Naive thymus-derived CD4-positive, alpha-beta T cell (primary cell): ENCODE measurements around the gene CA4. TPM values are rescaled to one million over a fixed set of nuclear protein-coding genes. Genes with fewer than 3 reads are reported as not detected.

Experiments used
- ATAC-seq: fragments of 150-1000 bp; cut with Tn5 transposase; 2 replicates; pipeline ENCODE4 v1.10.0; 2021; ENCODE audit warnings: mild to moderate bottlenecking, moderate library complexity
- CTCF ChIA-PET: fragments of 350-600 bp; sonication (Branson Sonifier 250); formaldehyde crosslinking; loops from one replicate; lab custom pipeline; 2021; ENCODE audit warnings: antibody characterized with exemption; lab: Charles Lee
- POLR2A ChIA-PET: fragments of 350-600 bp; sonication (Branson Sonifier 250); formaldehyde crosslinking; loops from one replicate; lab custom pipeline; 2021; ENCODE audit warnings: antibody characterized with exemption, inconsistent platforms; lab: Charles Lee
- DNase-seq, 9 donors: peaks; one replicate each; pipeline versions ENCODE4 v3.0.0 to v3.0.0-alpha.2; 2020 to 2022; ENCODE audit warnings: mixed read lengths in 1 of 9
- H3K27ac ChIP-seq: one replicate; pipeline ENCODE4 v1.7.0; 2013; ENCODE audit warnings: mild to moderate bottlenecking, low read depth, low read length, moderate library complexity
- H3K27me3 ChIP-seq, 2 donors: one replicate each; pipeline ENCODE4 v1.7.0; 2013; ENCODE audit warnings: low read length in 2 of 2, mild to moderate bottlenecking in 2 of 2, moderate library complexity in 2 of 2; ENCODE audit not compliant: control insufficient read depth in 2 of 2, insufficient read depth in 2 of 2
- H3K36me3 ChIP-seq, 3 experiments: 1 replicate in 2 of 3; 2 replicates in 1 of 3; pipeline ENCODE4 v1.7.0; 2013; ENCODE audit warnings: low read length in 3 of 3, mild to moderate bottlenecking in 3 of 3, moderate library complexity in 1 of 3; ENCODE audit not compliant: insufficient read depth in 3 of 3, control insufficient read depth in 2 of 3
- H3K4me1 ChIP-seq, 2 donors: one replicate each; pipeline ENCODE4 v1.7.0; 2013; ENCODE audit warnings: low read length in 2 of 2, mild to moderate bottlenecking in 2 of 2, moderate library complexity in 1 of 2; ENCODE audit not compliant: control insufficient read depth in 2 of 2, insufficient read depth in 2 of 2
- H3K4me3 ChIP-seq: 2 replicates; pipeline ENCODE4 v1.7.0; 2013; ENCODE audit warnings: mild to moderate bottlenecking, low read length
- H3K9me3 ChIP-seq, 3 experiments: 1 replicate in 2 of 3; 2 replicates in 1 of 3; pipeline ENCODE4 v1.7.0; 2013; ENCODE audit warnings: low read length in 3 of 3; ENCODE audit not compliant: control insufficient read depth in 2 of 3
- H3K27ac Mint-ChIP-seq, 9 donors: one replicate each; pipeline ENCODE4 v1.8.0; 2020 to 2022; ENCODE audit warnings: mixed read lengths in 9 of 9, mild to moderate bottlenecking in 8 of 9, moderate library complexity in 5 of 9, inconsistent platforms in 2 of 9
- H3K27me3 Mint-ChIP-seq, 5 donors: one replicate each; pipeline ENCODE4 v1.8.0; 2021 to 2022; ENCODE audit warnings: mixed read lengths in 5 of 5, mild to moderate bottlenecking in 1 of 5
- H3K36me3 Mint-ChIP-seq, 5 donors: one replicate each; pipeline ENCODE4 v1.8.0; 2020 to 2022; ENCODE audit warnings: mixed read lengths in 5 of 5, mild to moderate bottlenecking in 3 of 5, inconsistent platforms in 1 of 5
- H3K4me1 Mint-ChIP-seq, 7 donors: one replicate each; pipeline ENCODE4 v1.8.0; 2020 to 2022; ENCODE audit warnings: mixed read lengths in 7 of 7, mild to moderate bottlenecking in 3 of 7, inconsistent platforms in 1 of 7
- H3K4me3 Mint-ChIP-seq, 10 donors: one replicate each; pipeline ENCODE4 v1.8.0; 2020 to 2022; ENCODE audit warnings: mild to moderate bottlenecking in 10 of 10, mixed read lengths in 10 of 10, moderate library complexity in 6 of 10, inconsistent platforms in 2 of 10
- H3K9me3 Mint-ChIP-seq, 11 donors: one replicate each; pipeline ENCODE4 v1.8.0; 2020 to 2022; ENCODE audit warnings: mixed read lengths in 11 of 11, mild to moderate bottlenecking in 4 of 11, inconsistent platforms in 1 of 11, moderate library complexity in 1 of 11
- intact Hi-C, 2 donors: fragments of 100-400 bp; cut with micrococcal nuclease; formaldehyde crosslinking; loops; one replicate each; pipeline ENCODE4 v1.15.1; 2023
- polyA plus RNA-seq, 2 donors: library from polyadenylated mRNA; unstranded; fragments of 300-500 nt; fragmentation: Illumina TruSeq; gene quantifications; one replicate each; pipeline ENCODE4 v1.2.3, GENCODE V29; 2021
- total RNA-seq, 6 experiments: library from RNA in 5 of 6; stranded (reverse) in 5 of 6; gene quantifications; 1 replicate in 5 of 6; 2 replicates in 1 of 6; pipeline ENCODE4 v1.2.3 and lab custom pipeline; 2021 to 2026

Gene CA4
- total and polyA plus RNA-seq, 7 experiments from 2014 or later: not detected

DNA sequence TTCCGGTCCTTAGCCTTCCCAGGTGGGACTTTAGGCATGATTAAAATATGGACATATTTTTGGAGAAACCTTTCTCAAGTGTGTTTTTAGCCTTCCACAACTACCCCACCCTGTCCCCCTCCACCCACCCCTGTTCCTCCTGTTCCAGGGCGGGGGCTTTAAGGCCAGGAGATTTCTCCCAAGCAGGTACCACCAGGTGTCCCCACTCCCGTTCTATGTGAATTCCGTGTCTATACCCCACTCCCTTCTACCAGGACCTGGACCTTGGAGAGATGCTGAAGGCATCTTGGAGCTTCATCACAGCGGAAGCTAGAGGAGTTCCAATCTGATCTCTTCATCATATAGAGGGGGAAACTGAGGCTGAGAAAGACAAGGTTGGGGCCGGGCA is 9.7 kb downstream of the CA4 start:
- DNase-seq (no peak), ATAC-seq (no peak)
- H3K4me3 Mint-ChIP-seq: no peak overlapping the region
- H3K4me1 Mint-ChIP-seq: peaks cover 0 to 4% (median 0%) of the 10 kb centered on the region in 7 donors
- intact Hi-C loops: no loop called here
- Histone ChIP-seq H3K4me3 (no peak overlapping the region), H3K36me3 (no peaks in the 10 kb centered on the region), H3K4me1 (no peaks in the 10 kb centered on the region), H3K9me3 (no peaks in the 10 kb centered on the region), H3K27me3 (no peaks in the 10 kb centered on the region), H3K27ac (no peak overlapping the region)
- peaks cover 11 to 38% (median 20%) of the 10 kb centered on the region in 5 donors for H3K27me3 Mint-ChIP-seq
- ChIA-PET CTCF (no interaction called here), POLR2A (no interaction called here)
- H3K9me3 Mint-ChIP-seq: peaks cover 0 to 3% (median 0%) of the 10 kb centered on the region in 11 donors
- H3K36me3 Mint-ChIP-seq: no peaks in the 10 kb centered on the region
- H3K27ac Mint-ChIP-seq: no peak overlapping the region

DNA sequence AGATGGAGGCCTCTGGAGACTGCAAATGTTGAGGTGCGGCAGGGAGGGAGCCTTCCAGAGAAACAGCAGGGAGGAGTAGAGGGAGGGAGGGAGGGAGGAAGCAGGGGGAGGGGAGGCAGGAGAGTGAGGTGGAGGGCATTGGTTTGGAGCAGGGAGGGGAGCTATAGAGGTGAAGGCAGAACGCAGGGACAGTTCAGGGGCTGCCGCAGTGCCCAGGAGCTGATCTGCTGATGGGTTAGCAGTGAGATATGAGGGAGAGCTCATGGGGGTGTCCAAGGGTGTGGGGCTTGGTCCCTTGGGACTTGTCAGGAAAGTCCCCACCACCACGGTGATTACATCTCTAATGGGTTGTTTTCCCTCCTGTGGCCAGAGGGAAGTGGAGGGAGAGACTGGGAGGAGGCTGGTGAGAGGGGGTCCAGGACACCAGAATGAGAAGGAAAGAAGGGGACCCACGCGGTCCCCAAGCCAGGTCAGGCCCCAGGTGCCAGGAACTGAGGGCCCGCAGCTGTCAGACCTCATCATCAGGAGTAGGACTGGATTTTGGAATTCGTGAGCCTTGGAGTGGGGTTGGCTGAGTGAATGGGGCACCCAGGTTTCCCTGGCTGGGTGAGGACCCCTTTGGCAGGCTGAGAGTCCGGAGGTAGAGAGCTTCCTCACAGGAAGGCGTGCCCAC is 11.2 kb downstream of the CA4 start:
- peaks cover 7 to 32% (median 15%) of the 10 kb centered on the region in 5 donors for H3K27me3 Mint-ChIP-seq
- CTCF ChIA-PET: no interaction called here
- ATAC-seq: no peak

GRCh38 chr17:60161598-60162330 is 12.0 kb downstream of the CA4 start:
- peaks cover 7 to 27% (median 13%) of the 10 kb centered on the region in 5 donors for H3K27me3 Mint-ChIP-seq
- ChIA-PET POLR2A (no interaction called here), CTCF (no interaction called here)
- no peaks in the 10 kb centered on the region for H3K36me3 Mint-ChIP-seq
- Histone ChIP-seq H3K4me1 (no peaks in the 10 kb centered on the region), H3K4me3 (no peak overlapping the region), H3K27me3 (no peaks in the 10 kb centered on the region), H3K36me3 (no peaks in the 10 kb centered on the region), H3K9me3 (no peaks in the 10 kb centered on the region), H3K27ac (no peak overlapping the region)
- H3K9me3 Mint-ChIP-seq: peaks cover 0 to 3% (median 0%) of the 10 kb centered on the region in 11 donors
- intact Hi-C loops: no loop called here
- ATAC-seq (peak; percentile 69), DNase-seq (no peak)
- H3K4me3 Mint-ChIP-seq: no peak overlapping the region
- peaks cover 0 to 15% (median 0%) of the 10 kb centered on the region in 7 donors for H3K4me1 Mint-ChIP-seq
- H3K27ac Mint-ChIP-seq: no peak overlapping the region

More for the DNA sequence above, 11.2 kb downstream of the CA4 start:
- H3K27me3 ChIP-seq: no peaks in the 10 kb centered on the region
- POLR2A ChIA-PET: no interaction called here
- intact Hi-C loops: no loop called here
- no peaks in the 10 kb centered on the region for H3K9me3 ChIP-seq
- Mint-ChIP-seq H3K9me3 (peaks cover 0 to 3% (median 0%) of the 10 kb centered on the region in 11 donors), H3K4me3 (no peak overlapping the region), H3K36me3 (no peaks in the 10 kb centered on the region), H3K27ac (no peak overlapping the region), H3K4me1 (peaks cover 0 to 11% (median 0%) of the 10 kb centered on the region in 7 donors)
- DNase-seq: no peak
- H3K36me3 ChIP-seq: no peaks in the 10 kb centered on the region
- H3K4me3 ChIP-seq: no peak overlapping the region
- no peak overlapping the region for H3K27ac ChIP-seq
- no peaks in the 10 kb centered on the region for H3K4me1 ChIP-seq

- H3K9me3 Mint-ChIP-seq: peaks cover 0 to 3% (median 0%) of the 10 kb centered on the region in 11 donors
- Histone ChIP-seq H3K27me3 (no peaks in the 10 kb centered on the region), H3K36me3 (no peaks in the 10 kb centered on the region), H3K4me3 (no peak overlapping the region), H3K27ac (no peak overlapping the region), H3K4me1 (no peaks in the 10 kb centered on the region), H3K9me3 (no peaks in the 10 kb centered on the region)
- ChIA-PET CTCF (no interaction called here), POLR2A (no interaction called here)
- peaks cover 0 to 19% (median 0%) of the 10 kb centered on the region in 7 donors for H3K4me1 Mint-ChIP-seq
- peaks cover 7 to 23% (median 13%) of the 10 kb centered on the region in 5 donors for H3K27me3 Mint-ChIP-seq
- no peak overlapping the region for H3K4me3 Mint-ChIP-seq
- H3K27ac Mint-ChIP-seq: no peak overlapping the region
- DNase-seq (no peak), ATAC-seq (no peak)
- intact Hi-C loops: no loop called here
- no peaks in the 10 kb centered on the region for H3K36me3 Mint-ChIP-seq
Observed at GRCh38 chr17:60163108-60163784, 13.5 kb downstream of the CA4 start.

- no peaks in the 10 kb centered on the region for H3K36me3 Mint-ChIP-seq
- ChIA-PET CTCF (no interaction called here), POLR2A (no interaction called here)
- Histone ChIP-seq H3K4me1 (no peaks in the 10 kb centered on the region), H3K4me3 (no peak overlapping the region), H3K27ac (no peak overlapping the region), H3K36me3 (no peaks in the 10 kb centered on the region), H3K27me3 (no peaks in the 10 kb centered on the region), H3K9me3 (no peaks in the 10 kb centered on the region)
- intact Hi-C loops: no loop called here
- peaks cover 0 to 19% (median 0%) of the 10 kb centered on the region in 7 donors for H3K4me1 Mint-ChIP-seq
- DNase-seq: no peak
- H3K27me3 Mint-ChIP-seq: peaks cover 7 to 21% (median 13%) of the 10 kb centered on the region in 5 donors
- H3K4me3 Mint-ChIP-seq: no peak overlapping the region
- H3K9me3 Mint-ChIP-seq: peaks cover 0 to 1% (median 0%) of the 10 kb centered on the region in 11 donors
- ATAC-seq: no peak
- no peak overlapping the region for H3K27ac Mint-ChIP-seq
Observed at GRCh38 chr17:60164164-60164563, 14.4 kb downstream of the CA4 start.

DNA sequence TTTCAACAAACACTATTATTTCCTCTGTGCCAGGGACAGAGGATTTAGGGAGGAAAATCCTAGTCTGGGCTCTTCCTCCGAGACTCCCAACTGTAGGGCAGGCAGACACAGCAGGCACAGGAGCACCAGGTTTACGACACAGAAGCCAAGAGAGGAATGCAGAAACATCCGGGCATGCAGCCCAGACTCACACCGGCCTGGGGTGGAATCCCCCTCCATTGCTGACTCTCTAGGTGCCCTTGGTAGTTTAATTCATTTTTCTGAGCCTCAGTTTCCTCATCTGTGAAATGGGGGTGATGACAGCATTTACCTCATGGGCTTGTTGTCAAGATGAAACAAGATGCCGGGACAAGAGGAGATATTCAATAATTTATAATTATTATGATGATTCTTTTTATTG is 14.9 kb downstream of the CA4 start:
- ATAC-seq (no peak), DNase-seq (no peak)
- ChIA-PET CTCF (no interaction called here), POLR2A (no interaction called here)
- H3K36me3 ChIP-seq: no peaks in the 10 kb centered on the region
- H3K4me1 ChIP-seq: no peaks in the 10 kb centered on the region
- peaks cover 0 to 21% (median under 1%) of the 10 kb centered on the region in 7 donors for H3K4me1 Mint-ChIP-seq
- intact Hi-C loops: no loop called here
- no peak overlapping the region for H3K4me3 ChIP-seq
- no peaks in the 10 kb centered on the region for H3K36me3 Mint-ChIP-seq
- peaks cover 7 to 18% (median 12%) of the 10 kb centered on the region in 5 donors for H3K27me3 Mint-ChIP-seq
- H3K9me3 Mint-ChIP-seq: peaks cover 0 to 1% (median 0%) of the 10 kb centered on the region in 11 donors
- H3K27ac ChIP-seq: no peak overlapping the region
- H3K27ac Mint-ChIP-seq: no peak overlapping the region
- H3K4me3 Mint-ChIP-seq: no peak overlapping the region
- H3K27me3 ChIP-seq: no peaks in the 10 kb centered on the region
- no peaks in the 10 kb centered on the region for H3K9me3 ChIP-seq
